GM12872 (cell line): Measurements from ENCODE around the gene FAM78B.

Experiments
- TF ChIP-seq, protein P1 (sequence below): IDR thresholded peaks from 3 replicates; pipeline ENCODE4 v1.5.1; 2011; ENCODE audit warnings: low read depth, mild to moderate bottlenecking, low read length, moderate library complexity; ENCODE audit not compliant: insufficient read depth

Gene FAM78B

DNA sequence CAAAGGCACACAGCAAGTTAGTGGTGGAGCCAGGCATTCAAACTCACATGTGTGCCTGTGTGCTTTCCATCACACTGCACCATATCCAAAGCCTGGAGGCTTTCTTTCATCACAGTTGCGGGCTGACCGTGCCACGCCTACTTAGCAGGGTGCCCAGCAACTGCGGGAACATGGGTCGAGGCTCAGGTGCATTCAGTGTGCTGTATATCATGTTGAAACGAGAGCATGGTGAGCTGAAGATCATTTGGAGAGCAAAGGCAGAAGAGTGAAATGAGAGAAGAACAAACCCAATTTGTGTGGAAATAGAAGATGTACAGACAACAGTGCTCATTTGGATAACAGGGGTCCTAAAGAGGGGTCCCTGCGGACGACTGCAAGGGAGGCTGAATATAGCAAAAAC lies 46.5 kb downstream of the FAM78B start:
- TF ChIP-seq, protein P1, sequence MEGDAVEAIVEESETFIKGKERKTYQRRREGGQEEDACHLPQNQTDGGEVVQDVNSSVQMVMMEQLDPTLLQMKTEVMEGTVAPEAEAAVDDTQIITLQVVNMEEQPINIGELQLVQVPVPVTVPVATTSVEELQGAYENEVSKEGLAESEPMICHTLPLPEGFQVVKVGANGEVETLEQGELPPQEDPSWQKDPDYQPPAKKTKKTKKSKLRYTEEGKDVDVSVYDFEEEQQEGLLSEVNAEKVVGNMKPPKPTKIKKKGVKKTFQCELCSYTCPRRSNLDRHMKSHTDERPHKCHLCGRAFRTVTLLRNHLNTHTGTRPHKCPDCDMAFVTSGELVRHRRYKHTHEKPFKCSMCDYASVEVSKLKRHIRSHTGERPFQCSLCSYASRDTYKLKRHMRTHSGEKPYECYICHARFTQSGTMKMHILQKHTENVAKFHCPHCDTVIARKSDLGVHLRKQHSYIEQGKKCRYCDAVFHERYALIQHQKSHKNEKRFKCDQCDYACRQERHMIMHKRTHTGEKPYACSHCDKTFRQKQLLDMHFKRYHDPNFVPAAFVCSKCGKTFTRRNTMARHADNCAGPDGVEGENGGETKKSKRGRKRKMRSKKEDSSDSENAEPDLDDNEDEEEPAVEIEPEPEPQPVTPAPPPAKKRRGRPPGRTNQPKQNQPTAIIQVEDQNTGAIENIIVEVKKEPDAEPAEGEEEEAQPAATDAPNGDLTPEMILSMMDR: no peak

DNA sequence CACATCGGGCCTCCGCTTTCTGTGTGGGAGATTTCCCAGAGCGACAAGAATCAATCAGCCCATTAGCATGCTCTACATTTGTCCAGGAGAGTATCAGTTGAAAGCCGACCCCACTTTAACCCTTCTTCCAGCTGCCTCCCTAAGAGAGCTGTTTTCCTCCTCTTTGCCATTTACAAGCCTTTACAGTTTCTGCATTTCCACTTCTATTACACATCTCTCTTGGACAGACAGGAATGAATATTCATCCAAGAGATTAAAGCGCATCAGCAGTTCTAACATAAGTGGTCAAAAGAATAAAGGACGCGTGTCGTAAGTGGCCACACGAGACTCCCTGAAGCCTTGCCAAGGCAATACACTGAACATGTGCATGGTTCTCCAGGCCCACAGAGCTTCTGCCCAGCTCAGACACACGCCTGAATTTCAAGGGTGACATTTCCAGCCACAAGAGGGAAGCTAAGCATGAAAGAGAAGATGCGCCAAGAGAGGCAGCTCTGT lies 47.3 kb downstream of the FAM78B start:
- TF ChIP-seq, protein P1: no peak

DNA sequence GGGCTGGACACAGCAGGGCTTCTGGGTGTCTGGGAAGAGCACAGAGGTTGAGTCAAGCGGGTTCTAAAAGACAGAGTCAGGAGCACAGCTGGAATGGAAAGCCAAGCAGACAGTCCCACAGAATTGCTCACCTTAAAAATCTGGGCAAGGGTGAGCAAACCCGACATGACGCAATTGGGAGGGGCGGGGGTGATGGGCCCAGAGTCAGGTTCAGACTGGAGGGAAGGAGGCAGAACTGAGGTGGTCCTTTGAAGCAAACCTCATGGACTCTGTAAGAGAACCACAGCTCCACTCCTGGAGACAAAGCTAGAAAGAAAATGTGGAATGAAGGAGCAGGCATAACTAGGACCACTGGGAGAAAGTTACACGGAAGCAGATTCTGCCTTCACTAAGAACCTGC lies 49.0 kb downstream of the FAM78B start:
- TF ChIP-seq, protein P1: no peak

DNA sequence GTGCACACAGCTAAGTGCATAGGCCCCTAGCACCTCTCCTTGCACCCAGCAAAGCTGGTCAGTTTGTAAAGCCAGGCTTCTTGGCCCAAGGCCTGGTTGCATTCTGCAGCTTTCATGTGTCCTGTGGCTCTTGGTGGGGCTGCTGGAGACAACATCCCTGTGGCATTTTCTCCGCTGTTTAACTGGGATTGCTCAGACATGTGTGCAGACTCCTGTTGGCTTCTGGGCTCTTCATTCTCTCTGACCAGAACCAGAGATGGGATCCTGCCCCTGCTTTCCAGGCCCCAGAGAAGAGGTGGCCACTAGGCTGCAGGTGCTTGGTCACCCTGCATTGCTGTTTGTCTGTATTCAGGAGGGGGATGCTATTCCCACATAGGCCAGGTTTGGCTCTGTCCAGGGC lies 50.8 kb downstream of the FAM78B start:
- TF ChIP-seq, protein P1: no peak

DNA sequence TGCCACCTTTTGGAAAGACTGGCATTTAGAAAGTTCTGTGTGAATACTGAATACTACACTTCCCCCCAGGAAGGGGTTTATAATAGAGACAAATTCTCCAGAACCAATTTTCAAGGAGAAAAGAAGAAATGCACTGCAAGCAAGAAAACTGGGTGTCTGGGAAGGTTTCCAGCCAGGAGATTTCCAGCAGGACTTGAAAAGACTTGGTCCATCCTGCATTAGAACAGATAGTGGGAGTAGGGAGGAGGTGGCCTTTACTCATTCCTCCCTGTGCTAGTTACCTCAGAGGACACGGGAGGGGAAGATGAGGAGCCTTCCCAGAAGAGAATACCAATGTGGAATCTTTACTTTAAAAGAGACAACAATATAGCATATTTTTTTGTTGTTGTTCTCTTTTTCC lies 52.4 kb downstream of the FAM78B start:
- TF ChIP-seq, protein P1: no peak

DNA sequence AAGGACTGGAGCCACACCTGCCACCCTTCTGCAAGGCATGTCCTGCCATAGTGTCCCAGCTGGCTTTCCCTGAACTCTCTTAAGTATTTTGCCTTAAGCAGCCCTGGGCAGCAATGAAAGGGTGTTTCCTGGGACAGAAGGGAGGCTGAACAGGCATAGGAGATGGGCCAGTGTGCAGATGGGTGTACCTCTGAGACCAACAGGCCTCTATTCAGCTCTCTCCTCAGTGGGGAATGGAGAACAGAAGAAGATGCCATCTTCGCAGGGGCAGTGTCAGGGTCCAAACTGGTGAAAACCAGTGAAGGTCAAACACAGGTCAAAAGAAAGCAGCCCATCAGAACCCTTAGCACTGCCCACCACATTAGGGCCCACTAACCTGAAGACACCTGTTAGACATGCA lies 53.2 kb downstream of the FAM78B start:
- TF ChIP-seq, protein P1: no peak

DNA sequence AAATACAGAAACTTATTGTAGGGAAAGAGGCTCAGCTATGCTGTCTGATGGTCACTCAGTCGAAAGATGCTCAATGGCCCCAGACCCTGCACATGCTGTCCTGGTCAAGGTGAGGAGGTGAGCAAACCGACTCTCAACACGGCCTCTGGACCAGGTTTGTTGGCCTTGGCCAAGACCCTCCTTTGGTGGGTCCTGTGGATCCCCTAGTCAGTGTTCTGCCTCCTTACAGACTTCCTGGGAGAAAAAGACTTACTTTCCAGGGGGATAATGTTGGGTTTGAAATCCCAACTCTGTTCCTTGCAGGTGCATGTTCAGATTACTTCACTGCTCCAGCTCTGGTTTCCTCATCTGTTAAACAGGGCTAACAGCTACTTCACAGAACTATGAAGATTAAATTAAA lies 53.8 kb downstream of the FAM78B start:
- TF ChIP-seq, protein P1: no peak

DNA sequence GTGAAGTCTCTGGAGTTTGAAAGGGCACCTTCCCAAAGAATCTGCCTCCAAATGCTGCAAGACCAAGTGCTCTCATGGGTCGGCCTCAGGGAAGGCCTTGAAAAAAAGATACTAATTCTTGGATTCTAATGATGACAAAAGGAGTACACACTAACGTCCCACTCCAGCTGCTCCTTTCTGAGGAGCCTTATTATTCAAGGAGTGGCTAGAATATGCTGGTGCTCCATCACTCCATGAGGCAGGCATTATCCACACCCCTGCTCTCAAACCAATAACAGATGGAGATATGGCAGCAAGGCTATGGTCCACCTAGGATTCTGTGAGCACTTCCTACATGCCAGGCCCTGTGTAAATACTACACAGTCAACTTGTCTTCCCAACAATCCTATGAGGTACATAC lies 54.4 kb downstream of the FAM78B start:
- TF ChIP-seq, protein P1: no peak
